GM19455 (cell line): ENCODE measurements around the gene NKD2.
"Not testable (repeated sequence)": the region's sequence is repeated elsewhere in the genome, so short reads cannot be mapped to it uniquely, and the experiment has no call there.

Source experiments
- ATAC-seq: cut with Tn5 transposase; IDR thresholded peaks from one replicate; pipeline ENCODE4 v1.9.1; 2021; ENCODE audit not compliant: unreplicated experiment

The NKD2 gene

DNA sequence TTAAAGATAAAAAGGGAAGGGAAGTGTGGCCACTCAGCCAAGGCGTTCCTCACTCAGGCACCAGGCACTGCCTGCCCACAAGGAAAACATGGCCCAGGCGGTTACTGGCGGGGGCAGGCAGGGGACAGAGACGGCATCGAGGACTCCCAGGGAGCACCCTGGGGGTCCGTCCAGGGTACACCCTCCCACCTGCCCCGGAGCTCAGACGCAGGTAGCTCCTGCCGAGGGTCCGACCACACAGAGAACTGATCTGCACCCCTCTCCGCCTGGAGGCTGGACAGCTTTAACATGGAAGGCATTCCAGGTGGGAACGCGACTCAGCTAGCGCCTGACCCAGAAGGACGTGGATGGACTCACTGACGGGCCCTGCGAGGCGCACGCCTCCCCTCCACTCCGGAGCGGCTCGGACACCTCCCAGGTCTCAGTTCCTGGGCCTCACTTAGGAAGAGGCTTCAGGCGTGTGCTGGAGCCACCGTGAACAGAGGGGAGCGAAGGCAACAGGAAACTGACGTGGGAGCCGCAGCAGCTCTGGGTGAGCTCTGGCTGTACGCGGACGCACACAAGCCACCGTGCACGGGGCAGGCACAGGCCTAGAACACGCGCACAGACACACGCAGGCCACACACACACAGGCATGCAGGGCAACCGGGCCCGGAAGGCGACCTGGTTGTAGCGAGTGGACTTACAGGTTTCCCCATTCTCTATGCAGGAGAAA lies 47.5 kb downstream of the NKD2 start:
- no peak for ATAC-seq

DNA sequence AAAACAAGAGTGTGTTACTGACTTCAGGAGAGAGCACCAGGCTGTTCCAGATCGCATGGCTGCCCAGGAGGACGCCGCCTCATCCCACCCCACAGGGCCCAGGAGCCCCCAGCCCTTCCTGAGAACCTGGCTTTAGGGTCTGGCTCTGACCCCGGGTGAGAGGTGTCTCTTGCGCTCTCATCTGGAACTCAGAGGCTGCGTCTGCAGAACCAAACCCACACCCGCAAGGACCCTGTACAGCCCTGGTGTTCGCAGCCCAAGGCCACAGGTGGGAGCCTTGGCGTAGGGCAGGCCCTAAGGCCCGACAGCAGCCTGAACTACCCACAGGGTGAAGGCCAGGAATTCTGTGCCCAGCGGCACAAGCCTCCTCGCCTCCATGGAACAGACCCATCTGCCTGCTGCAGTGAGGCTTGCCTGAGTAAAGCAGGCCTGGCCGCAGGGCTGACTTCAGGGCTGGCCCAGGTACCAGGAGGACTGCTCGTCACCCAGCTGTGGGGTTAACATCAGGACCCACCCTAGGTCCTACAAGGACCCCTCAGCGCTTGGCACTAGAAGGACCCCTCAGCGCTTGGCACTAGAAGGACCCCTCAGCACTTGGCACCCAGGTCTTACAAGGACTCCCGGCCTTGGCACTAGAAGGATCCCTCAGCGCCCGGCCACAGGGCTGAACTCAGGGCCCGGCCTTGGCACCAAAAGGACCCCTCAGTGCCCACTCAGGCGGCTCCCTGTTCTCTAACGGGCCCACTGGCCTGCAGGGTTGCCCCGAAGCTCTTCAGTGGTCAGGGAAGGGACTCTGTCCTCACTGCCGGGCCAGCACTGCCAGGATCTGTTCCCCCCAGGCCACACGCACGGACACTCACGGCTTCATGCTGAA lies 48.2 kb downstream of the NKD2 start:
- ATAC-seq = no peak

DNA sequence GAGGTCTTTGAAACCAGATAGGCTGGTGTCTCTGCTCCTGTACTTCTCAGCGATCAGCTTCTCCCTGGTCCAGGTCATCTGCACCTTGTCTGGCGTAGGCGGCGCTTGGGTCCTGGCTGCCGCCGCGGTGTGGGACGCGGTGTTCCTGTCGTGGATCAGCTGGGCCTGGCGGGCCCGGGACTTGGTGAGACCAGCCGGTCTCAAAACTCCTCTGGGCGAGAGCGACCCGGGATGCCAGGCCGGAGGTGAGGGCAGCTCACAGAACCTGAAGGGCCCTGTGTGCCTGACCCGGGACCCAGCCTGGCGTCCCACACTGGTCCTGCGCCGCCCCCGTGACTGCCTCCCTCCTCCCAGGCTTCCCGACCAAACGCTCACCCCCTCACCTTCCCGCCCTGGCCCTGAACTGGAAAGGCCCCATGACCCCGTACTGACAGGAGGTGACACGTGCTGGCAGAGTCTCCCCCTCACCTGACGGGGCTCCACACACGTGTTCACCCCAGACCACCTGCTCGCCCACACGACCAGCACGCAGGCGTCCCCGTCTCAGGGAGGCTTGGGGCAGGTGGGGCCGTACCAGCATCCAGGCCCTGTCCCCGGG lies 49.0 kb downstream of the NKD2 start:
- ATAC-seq = no peak

DNA sequence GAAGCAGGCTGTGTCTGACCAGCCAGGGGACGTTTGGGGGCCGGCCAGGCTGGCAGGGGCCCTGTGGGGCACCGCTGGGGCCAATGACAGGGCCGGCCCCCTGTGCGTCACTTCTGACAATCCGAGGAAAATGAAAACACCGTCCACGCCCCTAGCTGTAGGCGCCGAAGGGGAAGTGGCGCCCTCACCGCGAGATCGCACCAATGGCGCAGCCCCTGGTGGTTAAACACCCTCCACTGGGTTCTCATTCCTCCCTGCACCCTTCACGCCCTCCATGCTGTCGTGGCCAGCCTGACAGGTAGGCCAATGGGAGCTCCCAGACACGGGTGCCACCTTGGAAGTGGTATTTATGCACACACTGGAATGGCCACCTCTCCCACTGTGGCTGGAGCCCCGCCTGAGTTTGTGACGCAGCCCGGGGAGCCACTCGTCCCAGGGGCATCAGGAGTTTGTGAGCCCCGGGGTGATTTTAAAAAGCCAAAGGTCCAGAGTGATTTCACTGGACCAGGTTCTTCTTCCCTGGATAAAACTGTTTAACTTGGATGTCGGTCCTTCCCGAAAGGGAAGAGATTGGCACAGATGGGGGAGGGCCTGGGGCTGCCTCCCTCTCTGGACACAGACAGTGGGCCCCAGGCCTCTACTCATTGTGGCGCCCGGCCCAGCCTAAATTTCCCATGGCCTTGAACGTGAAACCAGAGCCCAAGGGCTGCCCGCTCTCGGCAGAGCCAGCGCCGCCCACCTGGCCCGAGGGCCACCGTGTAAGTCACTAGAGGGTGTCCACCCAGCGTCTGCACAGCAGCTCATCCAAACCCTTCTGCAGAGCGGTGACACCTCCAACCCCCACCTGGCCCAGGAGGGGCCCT lies 49.7 kb downstream of the NKD2 start:
- ATAC-seq = no peak

DNA sequence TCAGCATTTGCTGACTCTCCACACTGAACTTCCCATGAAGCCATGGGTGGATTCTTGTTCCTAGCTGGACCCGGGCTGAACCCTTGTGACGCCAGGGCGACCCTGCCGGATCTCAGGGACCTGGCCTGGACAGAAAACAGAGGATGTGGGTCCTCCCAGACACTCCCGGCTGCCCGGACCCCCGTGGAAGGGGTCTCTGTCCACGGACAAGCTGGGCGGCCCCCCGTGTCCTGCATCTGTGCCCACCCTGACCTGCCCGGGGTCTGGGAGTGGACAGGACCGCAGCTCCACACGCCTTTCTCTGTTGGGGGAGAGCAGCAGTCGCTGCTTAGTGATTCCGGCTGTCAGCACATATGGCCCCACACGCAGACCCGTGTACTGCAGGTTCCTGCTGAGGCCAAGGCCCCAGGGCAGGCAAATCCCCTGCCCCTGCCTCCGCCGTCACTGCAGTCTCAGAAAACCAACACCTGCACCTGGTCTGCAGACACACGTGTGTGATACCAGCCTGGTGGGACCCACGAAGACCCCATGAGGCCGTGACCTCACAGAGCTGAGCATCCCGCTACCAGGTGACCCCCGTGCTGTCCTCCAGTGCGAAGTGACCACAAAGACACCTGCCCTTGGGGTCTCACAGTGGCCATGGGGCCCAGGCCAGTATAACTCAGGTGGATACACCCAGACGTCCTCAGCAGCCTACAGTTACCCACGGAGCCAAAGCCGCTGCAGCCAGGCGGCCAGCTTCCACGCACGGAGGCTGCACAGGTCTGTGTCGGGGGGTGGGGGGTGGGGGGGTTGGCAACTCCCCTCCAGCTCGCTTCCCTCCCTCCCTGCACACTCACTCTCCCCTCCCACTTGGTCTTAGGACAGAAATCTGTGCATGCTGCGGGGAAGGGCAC lies 50.6 kb downstream of the NKD2 start:
- no peak for ATAC-seq

DNA sequence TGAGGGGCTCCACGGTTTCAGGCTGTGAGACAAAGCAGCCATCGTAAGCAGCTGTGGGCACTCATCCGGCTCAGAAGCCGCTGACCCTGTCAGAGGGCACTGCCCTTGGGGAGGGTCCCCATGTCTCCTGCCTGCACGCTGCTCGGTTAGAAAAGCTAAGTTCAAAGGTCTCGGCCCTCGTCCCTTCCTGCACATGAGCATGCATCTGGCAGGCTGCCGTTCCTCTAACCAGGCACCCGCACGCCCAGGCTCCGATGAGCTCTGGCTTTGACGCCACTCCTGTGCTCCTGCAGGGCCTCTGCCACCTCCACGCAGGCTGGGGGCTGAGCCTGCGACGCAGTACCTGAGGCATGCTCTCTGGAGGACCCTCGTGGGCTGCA lies 51.3 kb downstream of the NKD2 start:
- no peak for ATAC-seq

DNA sequence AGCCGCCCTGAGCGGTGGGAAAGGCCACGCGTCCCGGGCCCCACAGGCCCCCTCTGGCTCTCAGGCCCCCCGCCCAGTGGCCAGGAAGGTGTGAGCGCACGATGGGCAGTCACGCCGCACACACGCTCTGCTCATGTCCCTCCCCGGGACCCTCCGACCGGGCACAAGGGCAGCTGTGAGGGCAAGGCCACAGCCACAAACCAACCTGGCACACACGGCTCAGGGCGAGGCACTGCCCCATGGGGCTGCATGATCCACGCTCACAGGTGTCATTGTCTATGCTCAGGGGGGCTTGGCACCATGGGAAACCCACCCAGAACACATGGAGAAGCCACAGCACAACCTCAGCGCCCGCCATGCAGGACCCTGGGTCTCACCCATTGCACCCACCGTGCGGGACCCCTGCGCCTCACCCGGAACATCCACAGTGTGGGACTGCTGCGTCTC lies 52.0 kb downstream of the NKD2 start:
- ATAC-seq = no peak

DNA sequence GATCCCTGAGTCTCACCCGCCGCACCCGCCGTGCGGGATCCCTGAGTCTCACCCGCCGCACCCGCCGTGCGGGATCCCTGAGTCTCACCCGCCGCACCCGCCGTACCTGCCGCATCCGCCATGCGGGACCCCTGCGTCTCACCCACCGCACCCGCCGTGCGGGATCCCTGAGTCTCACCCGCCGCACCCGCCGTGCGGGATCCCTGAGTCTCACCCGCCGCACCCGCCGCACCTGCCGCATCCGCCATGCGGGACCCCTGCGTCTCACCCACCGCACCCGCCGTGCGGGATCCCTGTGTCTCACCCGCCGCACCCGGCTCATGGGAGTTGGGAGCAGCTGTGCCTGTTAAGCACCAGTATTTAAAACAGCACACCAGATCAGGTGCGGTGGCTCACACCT lies 52.7 kb downstream of the NKD2 start:
- ATAC-seq = not testable (repeated sequence)

DNA sequence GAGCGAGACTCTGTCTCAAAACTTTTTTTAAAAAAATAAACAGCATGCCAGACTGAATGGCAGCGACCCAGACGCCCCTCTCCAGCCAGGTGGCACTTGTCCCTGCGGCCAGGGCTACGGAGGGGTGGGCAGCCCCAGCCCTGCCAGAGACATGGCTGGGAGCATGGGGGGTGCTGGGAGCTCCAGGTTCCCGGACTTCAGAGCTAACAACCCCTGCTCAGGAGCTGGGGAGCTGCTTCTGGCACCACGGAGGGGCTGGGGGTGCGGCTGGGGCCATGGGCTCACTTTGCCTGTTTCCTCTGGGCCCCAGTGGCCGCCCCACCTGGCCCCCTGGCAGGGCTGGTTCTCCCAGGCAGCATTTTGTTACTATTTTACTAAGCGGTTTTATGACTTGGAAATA lies 53.3 kb downstream of the NKD2 start:
- no peak for ATAC-seq

DNA sequence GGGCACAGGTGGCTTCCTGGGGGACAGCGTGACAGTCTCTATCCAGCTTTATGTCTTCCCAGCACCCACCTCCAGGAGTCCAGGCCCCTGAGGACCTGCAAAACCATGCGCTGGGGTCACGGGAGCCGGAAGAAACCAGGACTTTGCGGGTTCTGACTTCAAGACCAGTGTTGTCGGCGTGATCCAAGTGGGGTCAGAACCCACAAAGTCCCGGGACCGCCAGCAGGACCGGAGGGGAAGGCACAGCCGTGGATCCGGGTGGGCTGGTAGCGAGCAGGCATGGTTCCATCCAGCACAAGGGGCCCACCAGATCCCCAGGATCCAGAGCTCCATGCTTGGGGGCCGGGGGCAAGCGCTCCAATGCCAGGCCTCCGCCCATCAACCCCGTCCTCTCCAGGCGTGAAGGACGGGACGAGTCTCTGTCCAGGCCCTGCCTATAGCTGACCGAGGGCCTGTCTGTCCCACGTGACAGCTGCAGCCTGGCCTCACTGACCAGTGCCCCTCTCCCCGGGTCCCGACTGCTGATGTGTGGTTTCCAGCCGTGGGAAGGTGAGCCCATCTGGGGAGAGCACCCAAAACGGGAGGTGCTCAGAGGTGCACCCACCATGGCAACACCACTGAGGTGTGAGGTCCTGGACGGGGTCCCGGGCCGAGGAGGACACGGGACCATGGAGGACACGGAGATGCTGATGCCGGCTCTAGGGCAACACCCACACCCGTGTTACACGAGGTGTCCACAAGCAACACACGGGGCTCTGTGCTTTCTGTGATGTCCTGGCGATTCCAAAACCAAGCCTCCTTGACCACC lies 54.4 kb downstream of the NKD2 start:
- ATAC-seq = no peak

DNA sequence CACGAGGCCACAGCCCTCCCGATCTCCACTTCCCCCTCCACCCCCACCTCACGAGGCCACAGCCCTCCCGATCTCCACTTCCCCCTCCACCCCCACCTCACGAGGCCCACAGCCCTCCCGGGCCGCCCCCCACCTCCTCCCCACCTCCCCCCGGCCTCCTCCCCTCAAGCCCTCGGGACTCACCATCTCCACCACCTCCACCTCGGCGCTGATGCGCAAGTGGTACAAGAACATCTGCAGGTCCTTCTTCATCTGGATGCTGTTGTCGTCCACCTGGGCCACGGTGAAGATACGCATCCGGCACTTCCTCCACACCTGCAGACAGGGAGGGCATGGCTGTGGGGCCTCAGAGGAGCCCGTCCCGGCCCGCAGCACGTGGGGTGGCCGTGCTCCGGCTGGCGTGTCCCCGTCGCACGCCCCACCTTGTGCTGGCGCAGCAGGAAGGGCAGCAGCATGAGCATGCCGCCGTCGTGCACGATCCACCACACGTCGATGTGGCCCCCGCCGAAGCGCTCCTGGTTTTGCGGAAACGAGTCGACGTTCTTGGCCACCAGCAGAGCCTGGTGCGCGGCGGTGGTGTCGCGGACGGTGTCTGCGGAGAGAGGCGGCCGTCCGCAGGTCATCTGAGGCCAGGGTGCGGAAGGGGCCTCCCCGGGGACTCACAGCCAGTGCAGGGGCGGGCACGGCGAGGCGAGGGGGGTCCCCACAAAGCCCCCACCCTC lies 55.2 kb downstream of the NKD2 start:
- no peak for ATAC-seq

DNA sequence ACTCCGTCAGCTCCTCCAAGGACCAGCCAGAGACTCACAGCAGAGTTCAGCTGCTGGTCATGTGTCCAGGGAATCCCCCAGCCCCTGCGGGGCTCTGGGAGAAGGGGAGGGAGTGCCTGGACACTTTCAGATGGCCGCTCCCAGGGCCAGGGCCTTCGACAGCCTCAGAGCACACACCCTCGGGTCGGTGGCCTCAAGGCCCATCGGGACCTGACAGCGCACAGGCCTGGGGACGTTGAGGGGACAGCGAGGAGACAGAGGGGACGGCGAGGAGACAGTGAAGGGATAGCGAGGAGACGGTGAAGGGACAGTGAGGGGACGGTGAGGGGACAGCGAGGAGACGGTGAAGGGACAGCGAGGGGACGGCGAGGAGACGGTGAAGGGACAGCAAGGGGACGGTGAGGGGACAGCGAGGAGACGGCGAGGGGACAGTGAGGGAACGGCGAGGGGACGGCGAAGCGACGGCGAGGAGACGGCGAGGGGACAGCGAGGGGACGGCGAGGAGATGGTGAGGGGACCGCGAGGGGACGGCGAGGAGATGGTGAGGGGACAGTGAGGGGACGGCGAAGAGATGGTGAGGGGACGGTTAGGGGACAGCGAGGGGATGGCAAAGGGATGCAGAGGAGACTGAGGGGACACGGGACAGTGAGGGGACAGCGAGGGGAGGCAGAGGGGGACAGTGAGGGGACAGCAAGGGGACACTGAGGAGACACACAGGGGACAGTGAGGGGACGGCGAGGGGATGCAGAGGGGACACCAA lies 56.0 kb downstream of the NKD2 start:
- no peak for ATAC-seq

DNA sequence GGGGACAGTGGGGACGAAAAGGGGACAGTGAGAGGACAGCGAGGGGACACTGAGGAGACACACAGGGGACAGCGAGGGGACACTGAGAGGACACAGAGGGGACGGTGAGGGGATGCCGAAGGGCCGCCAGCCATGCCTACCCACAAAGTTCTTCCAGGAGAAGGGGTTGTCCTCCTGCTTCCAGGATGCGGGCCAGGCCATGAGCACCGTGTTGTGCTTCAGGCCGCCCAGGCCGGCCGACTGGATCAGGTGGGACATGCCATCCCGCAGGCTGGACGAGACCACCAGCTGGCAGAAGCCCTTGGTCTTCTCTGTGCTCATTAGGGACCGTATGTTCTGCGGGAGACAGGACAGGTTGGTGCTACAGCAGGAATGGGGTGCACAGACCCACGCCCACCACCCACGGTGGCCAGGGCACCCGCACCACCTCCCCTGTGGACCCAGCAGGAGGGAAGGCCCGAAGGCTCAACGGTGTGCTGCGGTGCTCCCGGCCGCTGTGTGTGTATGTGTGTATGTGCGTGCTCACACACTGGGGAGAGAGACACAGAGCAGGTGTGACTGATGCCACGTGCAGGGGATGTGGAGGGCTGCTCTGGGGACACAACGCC lies 56.6 kb downstream of the NKD2 start:
- no peak for ATAC-seq

DNA sequence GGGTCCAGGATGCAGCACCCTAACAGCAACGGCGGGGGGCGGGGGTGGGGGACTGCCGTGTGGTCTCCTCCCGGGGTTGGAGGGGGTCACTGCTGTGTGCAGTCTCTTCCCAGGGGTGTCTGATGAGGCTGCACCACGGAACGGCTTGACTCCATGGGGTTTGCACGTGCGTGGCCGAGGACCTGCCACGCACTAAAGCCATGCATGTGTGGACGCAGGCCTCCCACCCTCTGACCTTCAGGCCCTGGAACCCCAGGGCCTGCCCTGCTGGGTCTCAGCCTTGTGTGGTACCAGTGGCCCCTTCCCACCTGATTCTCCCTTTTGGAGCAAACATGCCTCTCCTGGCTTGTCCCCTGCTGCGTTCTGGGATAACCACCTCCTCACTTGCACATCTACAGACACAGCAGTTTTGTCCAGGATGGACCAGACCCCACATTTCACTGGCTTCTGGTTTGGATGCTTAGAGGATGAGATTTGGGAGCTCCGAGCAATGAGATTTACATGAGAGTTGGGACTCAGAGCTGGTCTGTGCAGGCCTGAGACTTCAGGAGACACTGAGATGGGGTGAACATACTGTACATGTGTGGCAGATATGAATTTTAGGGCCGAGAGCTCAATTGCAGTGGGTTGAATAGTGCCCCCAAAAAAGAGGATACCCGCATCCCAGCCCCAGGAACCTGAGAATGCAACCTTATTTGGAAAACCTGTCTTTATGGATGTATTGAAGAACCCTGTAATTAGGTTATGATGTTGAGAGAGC lies 57.5 kb downstream of the NKD2 start:
- no peak for ATAC-seq

DNA sequence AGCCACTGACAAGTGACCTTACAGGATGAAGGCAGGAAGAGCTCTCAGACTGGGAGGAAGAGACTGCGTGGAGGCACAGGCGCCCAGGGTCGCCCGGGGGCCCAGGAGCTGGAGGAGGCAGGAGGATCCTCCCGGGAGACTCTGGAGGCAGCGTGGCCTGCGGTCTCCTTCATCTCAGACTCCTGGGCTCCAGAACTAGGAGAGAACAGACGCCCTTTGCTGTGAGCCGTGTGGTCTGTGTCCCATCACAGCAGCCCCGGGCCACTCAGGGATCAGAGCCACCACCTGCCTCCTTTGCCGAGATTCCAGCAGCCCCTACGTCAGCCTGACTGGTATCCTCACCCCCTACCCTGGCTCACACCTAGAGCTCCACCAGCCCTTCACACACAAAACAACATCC lies 58.1 kb downstream of the NKD2 start:
- no peak for ATAC-seq
